HL-60 (cell line): ENCODE data around the gene ZSWIM7.

Source experiments
- DNase-seq, 2 experiments: peaks; one replicate each; pipeline ENCODE4 v3.0.0-alpha.2; 2010 to 2020; ENCODE audit warnings: low read depth in 1 of 2, low spot score in 1 of 2
- H3K27ac ChIP-seq: fragments of 250-450 bp; sonication (Bioruptor Pico); replicated peaks from 2 replicates; pipeline ENCODE4 v1.5.1; 2020; ENCODE audit warnings: mild to moderate bottlenecking, moderate library complexity
- H3K27me3 ChIP-seq: fragments of 250-450 bp; sonication (Bioruptor Pico); 2 replicates; pipeline ENCODE4 v1.5.1; 2021; ENCODE audit warnings: mild to moderate bottlenecking, moderate library complexity; ENCODE audit not compliant: insufficient read depth, poor library complexity, severe bottlenecking
- H3K4me3 ChIP-seq: replicated peaks from 2 replicates; pipeline ENCODE4 v1.5.1; 2011; ENCODE audit warnings: mild to moderate bottlenecking, control low read depth, low read length; ENCODE audit not compliant: insufficient read depth
- CTCF ChIP-seq: IDR thresholded peaks from one replicate; pipeline ENCODE4 v1.5.1; 2011; ENCODE audit warnings: low read length, control low read depth, inconsistent platforms; ENCODE audit not compliant: insufficient read depth
- GABPA ChIP-seq: IDR thresholded peaks from 2 replicates; pipeline ENCODE4 v1.6.1; 2012; ENCODE audit warnings: low read depth
- POLR2AphosphoS5 ChIP-seq: IDR thresholded peaks from 2 replicates; pipeline ENCODE4 v1.6.1; 2012; ENCODE audit warnings: low read depth
- SPI1 ChIP-seq: IDR thresholded peaks from 2 replicates; pipeline ENCODE4 v1.6.1; 2012; ENCODE audit warnings: low read depth, mild to moderate bottlenecking, borderline replicate concordance
- TF ChIP-seq, protein P1 (sequence below): IDR thresholded peaks from 2 replicates; pipeline ENCODE4 v1.6.1; 2012; ENCODE audit warnings: low read depth; ENCODE audit not compliant: insufficient replicate concordance

The ZSWIM7 gene

GRCh38 chr17:15958484-15958854, 41.0 kb downstream of the ZSWIM7 start:
- H3K4me3 ChIP-seq = no peak overlapping the region
- peak in 1 of 2 experiments; percentile 2 for DNase-seq
- H3K27me3 ChIP-seq = no peaks in the 10 kb centered on the region
- TF ChIP-seq, protein P1, sequence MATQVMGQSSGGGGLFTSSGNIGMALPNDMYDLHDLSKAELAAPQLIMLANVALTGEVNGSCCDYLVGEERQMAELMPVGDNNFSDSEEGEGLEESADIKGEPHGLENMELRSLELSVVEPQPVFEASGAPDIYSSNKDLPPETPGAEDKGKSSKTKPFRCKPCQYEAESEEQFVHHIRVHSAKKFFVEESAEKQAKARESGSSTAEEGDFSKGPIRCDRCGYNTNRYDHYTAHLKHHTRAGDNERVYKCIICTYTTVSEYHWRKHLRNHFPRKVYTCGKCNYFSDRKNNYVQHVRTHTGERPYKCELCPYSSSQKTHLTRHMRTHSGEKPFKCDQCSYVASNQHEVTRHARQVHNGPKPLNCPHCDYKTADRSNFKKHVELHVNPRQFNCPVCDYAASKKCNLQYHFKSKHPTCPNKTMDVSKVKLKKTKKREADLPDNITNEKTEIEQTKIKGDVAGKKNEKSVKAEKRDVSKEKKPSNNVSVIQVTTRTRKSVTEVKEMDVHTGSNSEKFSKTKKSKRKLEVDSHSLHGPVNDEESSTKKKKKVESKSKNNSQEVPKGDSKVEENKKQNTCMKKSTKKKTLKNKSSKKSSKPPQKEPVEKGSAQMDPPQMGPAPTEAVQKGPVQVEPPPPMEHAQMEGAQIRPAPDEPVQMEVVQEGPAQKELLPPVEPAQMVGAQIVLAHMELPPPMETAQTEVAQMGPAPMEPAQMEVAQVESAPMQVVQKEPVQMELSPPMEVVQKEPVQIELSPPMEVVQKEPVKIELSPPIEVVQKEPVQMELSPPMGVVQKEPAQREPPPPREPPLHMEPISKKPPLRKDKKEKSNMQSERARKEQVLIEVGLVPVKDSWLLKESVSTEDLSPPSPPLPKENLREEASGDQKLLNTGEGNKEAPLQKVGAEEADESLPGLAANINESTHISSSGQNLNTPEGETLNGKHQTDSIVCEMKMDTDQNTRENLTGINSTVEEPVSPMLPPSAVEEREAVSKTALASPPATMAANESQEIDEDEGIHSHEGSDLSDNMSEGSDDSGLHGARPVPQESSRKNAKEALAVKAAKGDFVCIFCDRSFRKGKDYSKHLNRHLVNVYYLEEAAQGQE = no peak
- no peak for TF ChIP-seq GABPA
- peak overlapping the region; percentile 19; the same call in 1 of the 2 replicates for H3K27ac ChIP-seq

DNA sequence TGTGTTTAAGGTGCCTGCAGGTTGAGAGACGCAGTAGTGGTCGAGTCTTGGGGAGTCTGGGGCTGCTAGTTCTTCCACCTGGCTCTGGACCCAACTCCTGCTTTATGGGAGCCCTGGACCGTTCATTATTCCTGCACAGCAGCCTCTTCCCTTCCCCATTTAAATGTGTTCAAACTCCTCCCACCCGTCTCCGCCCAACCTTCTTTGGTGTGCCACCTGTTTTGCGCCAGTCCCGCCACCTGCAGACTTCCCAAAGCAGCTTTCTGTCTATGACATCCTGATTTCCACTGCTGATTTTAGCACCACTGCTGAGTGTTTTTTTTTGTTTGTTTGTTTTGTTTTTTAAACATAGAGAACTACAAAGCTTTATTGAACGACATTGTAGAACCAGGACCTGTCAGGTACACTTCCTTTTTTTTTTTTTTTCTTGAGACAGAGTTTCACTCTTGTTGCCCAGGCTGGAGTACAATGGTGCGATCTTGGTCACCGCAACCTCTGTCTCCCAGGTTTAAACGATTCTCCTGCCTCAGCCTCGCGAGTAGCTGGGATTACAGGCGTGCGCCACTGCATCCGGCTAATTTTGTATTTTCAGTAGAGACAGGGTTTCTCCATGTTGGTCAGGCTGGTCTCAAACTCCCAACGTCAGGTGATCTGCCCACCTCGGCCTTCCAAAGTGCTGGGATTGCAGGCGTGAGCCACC, 41.7 kb downstream of the ZSWIM7 start:
- Histone ChIP-seq H3K4me3 (no peak overlapping the region), H3K27ac (no peak overlapping the region), H3K27me3 (no peaks in the 10 kb centered on the region)
- DNase-seq = no peak
- TF ChIP-seq, protein P1 = no peak
- no peak for TF ChIP-seq POLR2AphosphoS5
- TF ChIP-seq CTCF = no peak
- no peak for TF ChIP-seq GABPA
- TF ChIP-seq SPI1 = no peak

- no peak overlapping the region for H3K27ac ChIP-seq
- TF ChIP-seq POLR2AphosphoS5 (no peak), SPI1 (no peak), GABPA (no peak), CTCF (no peak)
- TF ChIP-seq, protein P1 = no peak
- no peaks in the 10 kb centered on the region for H3K27me3 ChIP-seq
- no peak for DNase-seq
- no peak overlapping the region for H3K4me3 ChIP-seq
Measured at GRCh38 chr17:15957206-15957605, 42.3 kb downstream of the ZSWIM7 start.
